HepG2 (cell line): ENCODE data around the gene FOCAD. TPM values are rescaled to one million over a fixed set of nuclear protein-coding genes. Genes with fewer than 3 reads are reported as not detected.

Source experiments
- ATAC-seq: fragments of 200-7000 bp; cut with Tn5 transposase; 3 replicates; pipeline ENCODE4 v1.9.1; 2020; ENCODE audit warnings: mild to moderate bottlenecking, moderate library complexity
- BruUV-seq: library from RNA; stranded (reverse); fragments of 400-500 nt; replicated peaks from 2 replicates; lab custom pipeline; 2021; lab: Mats Ljungman, UMichigan
- CTCF ChIA-PET: fragments of 300-600 bp; formaldehyde crosslinking; extraction: SDS; loops from one replicate; lab custom pipeline; 2021; ENCODE audit warnings: low total read pairs, inconsistent platforms, low intra/inter-chr PET ratio; lab: Yijun Ruan, JAX
- POLR2A ChIA-PET: fragments of 350-600 bp; sonication (Branson Sonifier 250); formaldehyde crosslinking; loops from one replicate; lab custom pipeline; 2020; ENCODE audit warnings: antibody characterized with exemption, inconsistent platforms; lab: Yijun Ruan, JAX
- DNase-seq: peaks from one replicate; pipeline ENCODE4 v3.0.0-alpha.2; 2015; ENCODE audit warnings: low spot score
- FAIRE-seq: peaks from 3 replicates; lab custom pipeline; 2011; peaks lifted over from hg19 to GRCh38; lab: Jason Lieb, UNC
- H2AFZ ChIP-seq: one replicate; pipeline ENCODE4 v1.6.1; 2011; ENCODE audit warnings: low read length, inconsistent platforms
- H3K27ac ChIP-seq: fragments of 300-600 bp; 3 replicates; pipeline ENCODE4 v1.8.0; 2011; ENCODE audit warnings: mixed run types, mild to moderate bottlenecking, mixed read lengths, low read length, inconsistent platforms; ENCODE audit not compliant: insufficient read depth; ENCODE audit errors: extremely low read length
- H3K27me3 ChIP-seq, 2 experiments: fragments of 200-600 bp in 1 of 2; 2 replicates in 1 of 2; 3 replicates in 1 of 2; pipeline versions ENCODE4 v1.6.0 to v1.8.0; 2011; ENCODE audit warnings: low read length in 2 of 2, mild to moderate bottlenecking in 2 of 2, moderate library complexity in 2 of 2, inconsistent platforms in 1 of 2; ENCODE audit not compliant: insufficient read depth in 2 of 2, control insufficient read depth in 1 of 2
- H3K36me3 ChIP-seq, 2 experiments: fragments of 200-600 bp in 1 of 2; replicated peaks in 1 of 2; 2 replicates in 1 of 2; 3 replicates in 1 of 2; pipeline versions ENCODE4 v1.5.1 to v1.8.0; 2011; ENCODE audit warnings: low read length in 2 of 2, inconsistent platforms in 1 of 2; ENCODE audit not compliant: insufficient read depth in 2 of 2, control insufficient read depth in 1 of 2
- H3K4me1 ChIP-seq: 2 replicates; pipeline ENCODE4 v1.5.1; 2012; ENCODE audit warnings: low read length, inconsistent platforms; ENCODE audit not compliant: insufficient read depth
- H3K4me2 ChIP-seq: 2 replicates; pipeline ENCODE4 v1.6.0; 2011; ENCODE audit warnings: low read depth, low read length, inconsistent platforms
- H3K4me3 ChIP-seq, 3 experiments: fragments of 200-600 bp in 1 of 3; sonication (generic), shearing (Covaris generic) in 1 of 3; replicated peaks in 1 of 3; 2 replicates each; pipeline ENCODE4 v1.5.1; 2011 to 2016; ENCODE audit warnings: low read length in 3 of 3, inconsistent platforms in 2 of 3, low read depth in 2 of 3, mild to moderate bottlenecking in 2 of 3, control low read depth in 1 of 3, mixed read lengths in 1 of 3; ENCODE audit not compliant: insufficient read depth in 1 of 3
- H3K79me2 ChIP-seq: one replicate; pipeline ENCODE4 v1.6.1; 2011; ENCODE audit warnings: low read length, inconsistent platforms; ENCODE audit not compliant: insufficient read depth
- H3K9ac ChIP-seq: 2 replicates; pipeline ENCODE4 v1.6.0; 2011; ENCODE audit warnings: mild to moderate bottlenecking, low read depth, low read length, inconsistent platforms; ENCODE audit not compliant: insufficient read depth
- H3K9me3 ChIP-seq: 2 replicates; pipeline ENCODE4 v1.5.1; 2012; ENCODE audit warnings: mild to moderate bottlenecking, low read length
- H4K20me1 ChIP-seq: 2 replicates; pipeline ENCODE4 v1.6.0; 2011; ENCODE audit warnings: inconsistent platforms, mild to moderate bottlenecking, low read length, moderate library complexity; ENCODE audit not compliant: insufficient read depth
- DMTF1 ChIP-seq: sonication (generic); formaldehyde crosslinking; IDR thresholded peaks from 2 replicates; pipeline ENCODE4 v1.4.0; 2020; ENCODE audit warnings: mild to moderate bottlenecking, missing genetic modification reagents
- FOXA1 ChIP-seq, 2 experiments: fragments of 450-650 bp in 1 of 2; sonication (generic) in 1 of 2; formaldehyde crosslinking in 1 of 2; IDR thresholded peaks; 2 replicates each; pipeline versions ENCODE4 v1.4.0 to v1.6.1; 2016 to 2020; ENCODE audit warnings: missing genetic modification reagents in 1 of 2
- FOXA3 ChIP-seq: IDR thresholded peaks from 2 replicates; pipeline ENCODE4 v1.6.1; 2016; ENCODE audit warnings: missing genetic modification reagents, missing compliant biosample characterization
- NFYC ChIP-seq: IDR thresholded peaks from 2 replicates; pipeline ENCODE4 v1.6.1; 2016; ENCODE audit warnings: missing genetic modification reagents, missing compliant biosample characterization
- SNAPC2 ChIP-seq: sonication (generic); formaldehyde crosslinking; IDR thresholded peaks from 2 replicates; pipeline ENCODE4 v1.8.1; 2022; ENCODE audit warnings: mild to moderate bottlenecking, missing genetic modification reagents
- USF2 ChIP-seq, 2 experiments: sonication (generic) in 1 of 2; formaldehyde crosslinking in 1 of 2; IDR thresholded peaks; 2 replicates each; pipeline versions ENCODE4 v1.5.1 to v1.6.1; 2011 to 2020; ENCODE audit warnings: borderline replicate concordance in 1 of 2, low read depth in 1 of 2, low read length in 1 of 2, mild to moderate bottlenecking in 1 of 2, missing genetic modification reagents in 1 of 2, moderate library complexity in 1 of 2
- ZNF569 ChIP-seq: sonication (generic); formaldehyde crosslinking; IDR thresholded peaks from 2 replicates; pipeline ENCODE4 v1.5.0; 2020; ENCODE audit warnings: mild to moderate bottlenecking, missing genetic modification reagents, moderate library complexity, borderline replicate concordance
- WGBS: methylation state at CpG from one replicate; pipeline ENCODE4 v1.1.6; 2017; ENCODE audit warnings: low lambda C conversion rate; 5-methylcytosine and 5-hydroxymethylcytosine counted together
- in situ Hi-C: cut with HindIII; loops from 2 replicates; pipeline ENCODE4 v1.10.0; 2017; ENCODE audit warnings: low pct_unique_long_range_greater_than_20kb; ENCODE audit not compliant: extremely low pct_ligation_motif_present
- intact Hi-C: fragments of 100-400 bp; cut with micrococcal nuclease; formaldehyde crosslinking; loops from one replicate; pipeline ENCODE4 v1.10.0; 2022; ENCODE audit not compliant: unreplicated experiment
- polyA plus RNA-seq, 8 experiments: library from polyadenylated mRNA; depleted of rRNA in 3 of 8; stranded (reverse) in 7 of 8; unstranded in 1 of 8; fragments of >200 nt; fragmentation: Illumina TruSeq in 4 of 8; extraction: Trizol in 4 of 8; gene quantifications; 2 replicates each; pipeline versions ENCODE4 v1.2.1 to v1.2.3, GENCODE V29; 2011 to 2016; ENCODE audit warnings: low read depth in 4 of 8, missing spikeins in 1 of 8, mixed read lengths in 1 of 8; ENCODE audit not compliant: insufficient read depth in 1 of 8
- total RNA-seq, 5 experiments: library from RNA; depleted of rRNA; stranded (reverse); fragments of >200 nt; fragmentation: Illumina TruSeq; extraction: Trizol; gene quantifications; 2 replicates each; pipeline ENCODE4 v1.2.3, GENCODE V29; 2016; ENCODE audit warnings: low read depth in 1 of 5
- TF ChIP-seq, protein P1 (sequence below): sonication (generic); formaldehyde crosslinking; IDR thresholded peaks from 2 replicates; pipeline ENCODE4 v1.8.1; 2023; ENCODE audit warnings: mild to moderate bottlenecking, missing genetic modification reagents, borderline replicate concordance

FOCAD gene
- total and polyA plus RNA-seq, 2 of the 13 experiments (the other 11 are each of a cell fraction or from before 2014, with no cell fraction given) = 18.0 to 31.1 TPM

GRCh38 chr9:21028466-21028865, 344.4 kb downstream of the FOCAD start (continued):
- TF ChIP-seq USF2 (IDR thresholded peaks at IDR 0.05; ENCODE audit: low read depth, low read length) = no peak
- TF ChIP-seq USF2 (CRISPR knock-in tag; IDR thresholded peaks at IDR 0.05; ENCODE audit: borderline replicate concordance) = no peak
- TF ChIP-seq, protein P1, sequence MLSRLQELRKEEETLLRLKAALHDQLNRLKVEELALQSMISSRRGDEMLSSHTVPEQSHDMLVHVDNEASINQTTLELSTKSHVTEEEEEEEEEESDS (CRISPR knock-in tag) = no peak
- no peak for TF ChIP-seq SNAPC2 (CRISPR knock-in tag)

DNA sequence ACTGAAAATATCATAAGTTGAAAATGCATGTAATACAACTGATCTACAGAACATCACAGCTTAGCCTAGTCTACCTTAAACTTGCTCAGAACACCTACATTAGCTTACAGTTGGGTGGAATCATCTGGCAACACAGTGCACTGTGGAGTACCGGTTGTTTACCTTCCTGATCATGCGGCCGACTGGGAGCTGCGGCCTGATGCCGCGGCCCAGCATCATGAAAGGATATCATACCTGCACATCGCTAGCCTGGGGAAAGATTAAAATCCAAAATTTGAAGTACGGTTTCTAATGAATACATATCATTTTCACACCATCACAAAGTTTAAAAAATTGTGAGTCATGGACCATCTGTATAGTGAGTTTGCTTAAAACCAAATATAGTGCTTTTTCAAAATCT, 345.6 kb downstream of the FOCAD start:
- intact Hi-C loops = no loop called here

More for the DNA sequence above, 345.6 kb downstream of the FOCAD start:
- Histone ChIP-seq H3K4me2 (no peak overlapping the region), H2AFZ (no peak overlapping the region), H3K36me3 (no peaks in the 10 kb centered on the region), H3K9ac (no peak overlapping the region), H3K4me1 (no peaks in the 10 kb centered on the region), H4K20me1 (no peaks in the 10 kb centered on the region), H3K27ac (no peak overlapping the region), H3K9me3 (no peaks in the 10 kb centered on the region), H3K79me2 (no peaks in the 10 kb centered on the region), H3K27me3 (no peaks in the 10 kb centered on the region), H3K4me3 (no peak overlapping the region)
- no peak for FAIRE-seq
- ChIA-PET CTCF (no interaction called here), POLR2A (no interaction called here)
- peak; percentile 67 for ATAC-seq
- 0 out of 2 replicates have a peak, but pooled peaks have one; percentile 17 for TF ChIP-seq FOXA3 (CRISPR knock-in tag)
- no peak for TF ChIP-seq NFYC (CRISPR knock-in tag)
- TF ChIP-seq DMTF1 (CRISPR knock-in tag) = no peak
- no peak for TF ChIP-seq ZNF569 (CRISPR knock-in tag)
- TF ChIP-seq FOXA1 (IDR thresholded peaks at IDR 0.05) = no peak
- TF ChIP-seq FOXA1 (CRISPR knock-in tag; IDR thresholded peaks at IDR 0.05) = peak; percentile 19; the same call in 1 of the 2 replicates
- in situ Hi-C loops = no loop called here
- no TSS peak for BruUV-seq
- no peak for DNase-seq
- 11% methylated on average over 8 of the region's 8 CpGs for WGBS
